CD4-positive, alpha-beta memory T cell (primary cell): Measurements from ENCODE around the gene SLC1A1. TPM values are rescaled to one million over a fixed set of nuclear protein-coding genes. Genes with fewer than 3 reads are reported as not detected.

Experiments used
- CTCF ChIA-PET: fragments of 350-600 bp; sonication (Branson Sonifier 250); formaldehyde crosslinking; loops from one replicate; lab custom pipeline; 2021; ENCODE audit warnings: inconsistent platforms; ENCODE audit not compliant: partially characterized antibody; lab: Charles Lee
- POLR2A ChIA-PET: fragments of 350-600 bp; sonication (Branson Sonifier 250); formaldehyde crosslinking; loops from one replicate; lab custom pipeline; 2021; ENCODE audit not compliant: partially characterized antibody; lab: Charles Lee
- DNase-seq, 5 donors: peaks; one replicate each; pipeline versions ENCODE4 v3.0.0 to v3.0.0-alpha.2; 2020 to 2022; ENCODE audit warnings: mixed read lengths in 1 of 5
- H3K27ac ChIP-seq: one replicate; pipeline ENCODE4 v1.7.0; 2013; ENCODE audit warnings: low read depth, low read length
- H3K27me3 ChIP-seq: 2 replicates; pipeline ENCODE4 v1.7.0; 2013; ENCODE audit warnings: mild to moderate bottlenecking, low read length, moderate library complexity; ENCODE audit not compliant: insufficient read depth
- H3K36me3 ChIP-seq: 2 replicates; pipeline ENCODE4 v1.7.0; 2013; ENCODE audit warnings: mild to moderate bottlenecking, low read length, moderate library complexity; ENCODE audit not compliant: insufficient read depth
- H3K4me1 ChIP-seq: 2 replicates; pipeline ENCODE4 v1.7.0; 2013; ENCODE audit warnings: mild to moderate bottlenecking, low read length, moderate library complexity; ENCODE audit not compliant: insufficient read depth
- H3K4me3 ChIP-seq, 2 donors: one replicate each; pipeline ENCODE4 v1.7.0; 2013; ENCODE audit warnings: low read length in 2 of 2, mild to moderate bottlenecking in 1 of 2
- H3K9me3 ChIP-seq, 2 donors: one replicate each; pipeline ENCODE4 v1.7.0; 2013; ENCODE audit warnings: low read length in 2 of 2, control low read depth in 1 of 2; ENCODE audit not compliant: control insufficient read depth in 1 of 2
- H3K27ac Mint-ChIP-seq, 7 donors: one replicate each; pipeline ENCODE4 v1.8.0; 2020 to 2021; ENCODE audit warnings: mixed read lengths in 7 of 7, mild to moderate bottlenecking in 6 of 7, inconsistent platforms in 3 of 7, moderate library complexity in 3 of 7
- H3K27me3 Mint-ChIP-seq, 2 donors: one replicate each; pipeline ENCODE4 v1.8.0; 2020 to 2021; ENCODE audit warnings: mixed read lengths in 2 of 2
- H3K36me3 Mint-ChIP-seq, 2 donors: one replicate each; pipeline ENCODE4 v1.8.0; 2020 to 2021; ENCODE audit warnings: mixed read lengths in 2 of 2, inconsistent platforms in 1 of 2, mild to moderate bottlenecking in 1 of 2
- H3K4me1 Mint-ChIP-seq, 4 donors: one replicate each; pipeline ENCODE4 v1.8.0; 2020 to 2021; ENCODE audit warnings: mixed read lengths in 4 of 4, mild to moderate bottlenecking in 1 of 4
- H3K4me3 Mint-ChIP-seq, 8 donors: one replicate each; pipeline ENCODE4 v1.8.0; 2020 to 2021; ENCODE audit warnings: mixed read lengths in 8 of 8, mild to moderate bottlenecking in 7 of 8, moderate library complexity in 6 of 8, inconsistent platforms in 3 of 8
- H3K9me3 Mint-ChIP-seq, 8 donors: one replicate each; pipeline ENCODE4 v1.8.0; 2020 to 2021; ENCODE audit warnings: mixed read lengths in 8 of 8, mild to moderate bottlenecking in 5 of 8, inconsistent platforms in 3 of 8, moderate library complexity in 1 of 8
- intact Hi-C: fragments of 100-400 bp; cut with micrococcal nuclease; formaldehyde crosslinking; loops from one replicate; pipeline ENCODE4 v1.15.1; 2023
- polyA plus RNA-seq, 2 donors: library from polyadenylated mRNA; unstranded; fragments of 300-500 nt; fragmentation: Illumina TruSeq; gene quantifications; one replicate each; pipeline ENCODE4 v1.2.3, GENCODE V29; 2021
- total RNA-seq, 2 experiments: library from RNA; stranded (reverse); gene quantifications; one replicate each; pipeline ENCODE4 v1.2.3, GENCODE V29; 2021

Gene SLC1A1
- total RNA-seq: under 1 TPM; 0.52 to 1.00 TPM
- under 1 TPM in 1 of 2 donors, not detected in 1; 0.25 TPM for polyA plus RNA-seq

- intact Hi-C loops: loop anchor here (10.0 kb wide), 1 partner anchor 145 kb away; no protein-coding TSS in a partner anchor
- H3K9me3 Mint-ChIP-seq: no peaks in the 10 kb centered on the region
- H3K36me3 ChIP-seq: no peaks in the 10 kb centered on the region
- ChIA-PET CTCF (no interaction called here), POLR2A (no interaction called here)
- H3K27ac ChIP-seq: no peak within 1 kb of the TSS
- peaks cover 19% of the 10 kb centered on the region for H3K4me1 ChIP-seq
- H3K27me3 Mint-ChIP-seq: peaks cover 13 to 20% of the 10 kb centered on the region in 2 donors
- H3K27me3 ChIP-seq: peaks cover 20% of the 10 kb centered on the region
- no peaks in the 10 kb centered on the region for H3K9me3 ChIP-seq
- peak within 1 kb of the TSS in 1 of 2 donors; percentile 38 for H3K4me3 ChIP-seq
- peaks cover 12 to 31% (median 22%) of the 10 kb centered on the region in 4 donors for H3K4me1 Mint-ChIP-seq
- peak in 4 of 5 donors; percentile 10 to 28 (median 24) for DNase-seq
- peak within 1 kb of the TSS; percentile 73 to 93 (median 86) for H3K4me3 Mint-ChIP-seq
- H3K36me3 Mint-ChIP-seq: no peaks in the 10 kb centered on the region
- H3K27ac Mint-ChIP-seq: peak within 1 kb of the TSS in 2 of 7 donors; percentile 66 to 68
Observed at GRCh38 chr9:4489919-4490704, at the start of gene SLC1A1. Gene SLC1A1 (plus strand): TSS chr9:4490468. CDS start chr9:4490680, 212 bp downstream.

DNA sequence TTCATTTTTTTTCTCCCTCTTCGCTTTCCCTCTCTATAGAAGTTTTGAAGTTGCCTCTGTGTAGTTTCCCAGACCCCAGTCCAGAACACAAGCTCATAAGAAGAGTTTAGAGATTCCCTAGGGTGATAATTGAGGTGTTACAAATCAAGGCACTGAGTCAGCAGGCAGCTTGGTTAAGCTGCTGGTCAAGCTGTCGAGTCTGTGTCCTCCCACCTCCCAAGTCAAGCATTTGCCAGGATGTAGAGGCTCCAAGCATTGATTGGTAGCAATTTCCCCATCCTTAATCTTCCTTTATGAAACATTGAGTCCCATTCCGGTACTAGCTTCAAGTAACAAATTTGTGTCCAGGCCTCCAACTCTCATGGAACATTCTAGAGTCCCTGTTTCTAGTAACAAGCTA is 47.5 kb upstream of the SLC1A1 start:
- peaks cover 0 to 1% (median 0%) of the 10 kb centered on the region in 4 donors for H3K4me1 Mint-ChIP-seq
- Histone ChIP-seq H3K4me3 (no peak overlapping the region), H3K4me1 (no peaks in the 10 kb centered on the region), H3K27me3 (peaks cover 4% of the 10 kb centered on the region), H3K9me3 (no peaks in the 10 kb centered on the region), H3K36me3 (no peaks in the 10 kb centered on the region), H3K27ac (no peak overlapping the region)
- no peak for DNase-seq
- ChIA-PET CTCF (no interaction called here), POLR2A (no interaction called here)
- H3K36me3 Mint-ChIP-seq: no peaks in the 10 kb centered on the region
- H3K4me3 Mint-ChIP-seq: no peak overlapping the region
- H3K27me3 Mint-ChIP-seq: peaks cover 10 to 12% of the 10 kb centered on the region in 2 donors
- intact Hi-C loops: no loop called here
- H3K9me3 Mint-ChIP-seq: peaks cover 0 to 15% (median 8%) of the 10 kb centered on the region in 8 donors
- H3K27ac Mint-ChIP-seq: no peak overlapping the region

DNA sequence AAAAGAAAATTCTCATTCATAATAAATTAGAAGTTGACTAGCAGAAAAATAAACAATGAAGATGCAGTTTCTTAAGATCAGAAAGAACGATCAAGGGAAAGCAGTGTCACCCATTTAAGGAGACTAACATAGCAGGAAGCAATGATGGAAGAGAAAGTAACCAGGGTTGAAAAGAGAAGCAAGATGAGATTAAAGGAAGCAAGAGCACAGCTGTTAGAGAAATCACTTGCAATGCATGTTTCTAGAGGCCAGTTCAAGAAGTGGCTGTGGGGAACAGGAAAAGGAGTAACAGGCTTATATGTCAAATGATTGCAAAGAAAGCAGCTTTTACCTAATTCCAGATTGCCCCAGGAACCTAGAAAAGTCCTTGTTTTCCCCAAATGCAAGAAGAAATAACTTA is 46.8 kb upstream of the SLC1A1 start:
- Histone ChIP-seq H3K27me3 (peaks cover 4% of the 10 kb centered on the region), H3K27ac (no peak overlapping the region), H3K9me3 (no peaks in the 10 kb centered on the region), H3K36me3 (no peaks in the 10 kb centered on the region), H3K4me3 (no peak overlapping the region), H3K4me1 (no peaks in the 10 kb centered on the region)
- H3K4me1 Mint-ChIP-seq: peaks cover 0 to 1% (median 0%) of the 10 kb centered on the region in 4 donors
- peaks cover 0 to 17% (median 8%) of the 10 kb centered on the region in 8 donors for H3K9me3 Mint-ChIP-seq
- intact Hi-C loops: no loop called here
- no peaks in the 10 kb centered on the region for H3K36me3 Mint-ChIP-seq
- no peak for DNase-seq
- CTCF ChIA-PET: no interaction called here
- POLR2A ChIA-PET: no interaction called here
- no peak overlapping the region for H3K27ac Mint-ChIP-seq
- peaks cover 10 to 12% of the 10 kb centered on the region in 2 donors for H3K27me3 Mint-ChIP-seq
- H3K4me3 Mint-ChIP-seq: no peak overlapping the region

- CTCF ChIA-PET: no interaction called here
- no peaks in the 10 kb centered on the region for H3K27me3 ChIP-seq
- no peak overlapping the region for H3K4me3 Mint-ChIP-seq
- H3K4me3 ChIP-seq: no peak overlapping the region
- intact Hi-C loops: no loop called here
- H3K27me3 Mint-ChIP-seq: peaks cover 7 to 9% of the 10 kb centered on the region in 2 donors
- H3K27ac ChIP-seq: no peak overlapping the region
- no peak for DNase-seq
- H3K36me3 Mint-ChIP-seq: peaks cover 0 to 3% of the 10 kb centered on the region in 2 donors
- H3K4me1 ChIP-seq: no peaks in the 10 kb centered on the region
- H3K27ac Mint-ChIP-seq: no peak overlapping the region
- H3K9me3 ChIP-seq: no peaks in the 10 kb centered on the region
- peaks cover 0 to 3% (median 0%) of the 10 kb centered on the region in 8 donors for H3K9me3 Mint-ChIP-seq
- H3K4me1 Mint-ChIP-seq: peaks cover 0 to 1% (median 0%) of the 10 kb centered on the region in 4 donors
- POLR2A ChIA-PET: no interaction called here
- no peaks in the 10 kb centered on the region for H3K36me3 ChIP-seq
Observed at GRCh38 chr9:4461437-4461836, 28.8 kb upstream of the SLC1A1 start.

- POLR2A ChIA-PET: no interaction called here
Observed at GRCh38 chr9:4463824-4464223, 26.4 kb upstream of the SLC1A1 start.

GRCh38 chr9:4464911-4465513 is 25.3 kb upstream of the SLC1A1 start:
- no peak overlapping the region for H3K4me3 ChIP-seq
- H3K9me3 ChIP-seq: no peaks in the 10 kb centered on the region
- ChIA-PET POLR2A (no interaction called here), CTCF (no interaction called here)
- Mint-ChIP-seq H3K36me3 (peaks cover 0 to 3% of the 10 kb centered on the region in 2 donors), H3K4me1 (peaks cover 0 to 1% (median 0%) of the 10 kb centered on the region in 4 donors), H3K9me3 (peaks cover 0 to 15% (median 1%) of the 10 kb centered on the region in 8 donors), H3K27me3 (peaks cover 6 to 9% of the 10 kb centered on the region in 2 donors), H3K27ac (no peak overlapping the region), H3K4me3 (no peak overlapping the region)
- H3K27me3 ChIP-seq: no peaks in the 10 kb centered on the region
- intact Hi-C loops: no loop called here
- no peaks in the 10 kb centered on the region for H3K36me3 ChIP-seq
- H3K27ac ChIP-seq: no peak overlapping the region
- DNase-seq: no peak
- no peaks in the 10 kb centered on the region for H3K4me1 ChIP-seq

More at GRCh38 chr9:4463824-4464223, 26.4 kb upstream of the SLC1A1 start:
- Histone ChIP-seq H3K36me3 (no peaks in the 10 kb centered on the region), H3K4me3 (no peak overlapping the region), H3K27ac (no peak overlapping the region), H3K9me3 (no peaks in the 10 kb centered on the region), H3K27me3 (no peaks in the 10 kb centered on the region), H3K4me1 (no peaks in the 10 kb centered on the region)
- H3K27me3 Mint-ChIP-seq: peaks cover 7 to 9% of the 10 kb centered on the region in 2 donors
- H3K9me3 Mint-ChIP-seq: peaks cover 0 to 8% (median under 1%) of the 10 kb centered on the region in 8 donors
- intact Hi-C loops: no loop called here
- no peak overlapping the region for H3K4me3 Mint-ChIP-seq
- peaks cover 0 to 1% (median 0%) of the 10 kb centered on the region in 4 donors for H3K4me1 Mint-ChIP-seq
- CTCF ChIA-PET: no interaction called here
- H3K27ac Mint-ChIP-seq: no peak overlapping the region
- H3K36me3 Mint-ChIP-seq: peaks cover 0 to 3% of the 10 kb centered on the region in 2 donors
- DNase-seq: no peak

GRCh38 chr9:4465910-4466309 is 24.4 kb upstream of the SLC1A1 start:
- H3K27me3 ChIP-seq: no peaks in the 10 kb centered on the region
- H3K27me3 Mint-ChIP-seq: peaks cover 6 to 9% of the 10 kb centered on the region in 2 donors
- no peaks in the 10 kb centered on the region for H3K36me3 ChIP-seq
- peaks cover 0 to 3% of the 10 kb centered on the region in 2 donors for H3K36me3 Mint-ChIP-seq
- ChIA-PET POLR2A (no interaction called here), CTCF (no interaction called here)
- peaks cover 0 to 15% (median 1%) of the 10 kb centered on the region in 8 donors for H3K9me3 Mint-ChIP-seq
- H3K4me3 Mint-ChIP-seq: no peak overlapping the region
- no peak overlapping the region for H3K4me3 ChIP-seq
- DNase-seq: no peak
- peaks cover 0 to 1% (median 0%) of the 10 kb centered on the region in 4 donors for H3K4me1 Mint-ChIP-seq
- intact Hi-C loops: no loop called here
- no peaks in the 10 kb centered on the region for H3K9me3 ChIP-seq
- no peak overlapping the region for H3K27ac Mint-ChIP-seq
- no peak overlapping the region for H3K27ac ChIP-seq
- H3K4me1 ChIP-seq: no peaks in the 10 kb centered on the region
